ENCODE measurements around the gene C4orf54. TPM values are rescaled to one million over a fixed set of nuclear protein-coding genes. Genes with fewer than 3 reads are reported as not detected.
A peak's percentile ranks its signal among the peaks of the same experiment; 100 is the strongest.

The C4orf54 gene
- total RNA-seq, 2 donors from 2014 or later, result 0.08 TPM; not detected in 1

DNA sequence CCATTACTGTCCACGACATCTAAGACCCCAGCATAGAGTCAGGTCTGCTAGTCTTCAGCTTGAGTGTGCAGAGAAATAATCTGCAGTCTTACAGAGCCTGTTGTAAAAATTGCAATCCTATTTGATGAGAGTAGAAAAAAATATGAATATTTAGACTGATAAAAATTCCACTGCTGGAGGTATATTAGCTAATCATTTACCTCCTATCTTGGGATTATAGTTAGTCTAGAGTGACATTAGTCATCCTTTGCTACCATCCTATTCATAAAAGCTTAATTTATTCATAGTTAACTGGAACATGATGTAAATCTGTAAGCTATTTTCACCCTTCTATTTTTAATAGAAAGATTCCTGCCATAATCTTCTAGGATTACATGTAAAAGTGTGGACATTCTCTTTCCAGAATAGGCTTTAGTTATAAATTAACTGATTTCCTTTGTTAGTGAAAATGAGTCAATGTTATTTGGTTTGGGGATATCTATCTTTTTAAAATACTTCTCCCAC lies 26.7 kb downstream of the C4orf54 start:
- no peak for ATAC-seq
- DNase-seq, result no peak
- intact Hi-C loops (cut with DNase I, micrococcal nuclease), result no loop called here

DNA sequence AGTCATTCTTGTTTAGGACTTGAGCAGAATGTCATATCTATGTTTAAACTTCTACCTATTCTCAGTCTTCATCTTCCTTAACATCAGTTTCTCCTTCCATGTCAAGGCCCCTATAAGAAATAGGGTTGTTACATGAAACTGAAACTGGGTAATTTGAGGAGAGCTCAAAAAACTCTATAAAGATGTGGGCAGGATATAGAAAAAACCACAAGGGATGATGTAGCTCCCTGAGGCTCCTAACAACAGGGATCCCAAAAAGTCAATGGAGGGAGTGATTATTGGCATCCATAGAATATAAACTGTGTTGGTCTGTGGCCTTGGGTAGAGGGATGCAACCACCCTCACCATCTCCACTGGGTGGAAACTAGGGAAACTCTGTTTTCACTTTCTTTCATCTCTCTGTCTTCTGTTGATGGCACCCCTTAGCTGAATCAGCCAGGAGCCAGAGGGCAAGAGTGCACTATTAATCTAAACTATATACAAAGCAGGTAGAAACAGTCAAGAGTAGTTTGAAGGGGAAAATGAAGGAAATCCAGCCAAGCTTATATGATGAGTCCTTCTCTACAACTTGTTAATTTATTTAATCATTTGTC lies 27.6 kb downstream of the C4orf54 start:
- ATAC-seq, result no peak

DNA sequence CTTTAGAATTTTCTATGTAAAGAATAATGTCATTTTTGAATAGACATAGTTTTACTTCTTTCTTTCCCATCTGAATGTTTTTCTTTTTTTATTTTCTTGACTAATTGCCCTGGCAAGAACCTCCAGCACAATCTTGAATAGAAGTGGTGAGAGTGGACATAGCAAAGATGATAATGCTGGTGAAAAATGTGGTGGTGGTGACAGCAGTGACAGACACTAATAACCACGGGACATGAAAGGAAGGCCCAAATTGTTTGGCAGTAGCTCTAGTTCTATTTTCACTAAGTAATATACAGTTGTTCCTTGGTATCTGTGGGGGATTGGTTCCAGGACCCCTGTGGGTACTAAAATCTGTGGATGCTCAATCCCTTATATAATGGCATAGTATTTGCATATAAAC lies 29.6 kb downstream of the C4orf54 start:
- intact Hi-C loops (cut with DNase I, micrococcal nuclease), result no loop called here

More for the DNA sequence above, 27.6 kb downstream of the C4orf54 start:
- intact Hi-C loops (cut with DNase I, micrococcal nuclease), result no loop called here
- DNase-seq, result no peak

DNA sequence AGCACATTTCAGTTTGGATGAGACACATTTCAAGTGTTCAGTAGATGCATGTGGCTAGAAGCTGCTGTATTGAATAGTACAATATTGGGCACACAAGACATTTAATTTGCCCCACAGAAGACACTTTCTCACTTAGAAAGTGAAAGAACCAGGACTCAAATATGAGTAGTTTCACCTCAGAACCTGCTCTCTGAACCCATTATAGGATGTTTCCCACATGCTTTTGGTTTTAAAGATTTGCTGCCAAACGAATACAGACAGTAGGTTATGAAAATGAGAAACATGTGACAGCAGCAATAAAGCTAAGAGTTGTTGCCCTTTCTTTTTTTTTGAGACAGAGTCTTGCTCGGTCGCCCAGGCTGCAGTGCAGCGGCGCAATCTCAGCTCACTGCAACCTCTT lies 32.3 kb downstream of the C4orf54 start:
- ATAC-seq (no peak), DNase-seq (no peak)
- intact Hi-C loops (cut with DNase I, micrococcal nuclease), result no loop called here

More for the DNA sequence above, 29.6 kb downstream of the C4orf54 start:
- no peak for ATAC-seq
- DNase-seq, result no peak

DNA sequence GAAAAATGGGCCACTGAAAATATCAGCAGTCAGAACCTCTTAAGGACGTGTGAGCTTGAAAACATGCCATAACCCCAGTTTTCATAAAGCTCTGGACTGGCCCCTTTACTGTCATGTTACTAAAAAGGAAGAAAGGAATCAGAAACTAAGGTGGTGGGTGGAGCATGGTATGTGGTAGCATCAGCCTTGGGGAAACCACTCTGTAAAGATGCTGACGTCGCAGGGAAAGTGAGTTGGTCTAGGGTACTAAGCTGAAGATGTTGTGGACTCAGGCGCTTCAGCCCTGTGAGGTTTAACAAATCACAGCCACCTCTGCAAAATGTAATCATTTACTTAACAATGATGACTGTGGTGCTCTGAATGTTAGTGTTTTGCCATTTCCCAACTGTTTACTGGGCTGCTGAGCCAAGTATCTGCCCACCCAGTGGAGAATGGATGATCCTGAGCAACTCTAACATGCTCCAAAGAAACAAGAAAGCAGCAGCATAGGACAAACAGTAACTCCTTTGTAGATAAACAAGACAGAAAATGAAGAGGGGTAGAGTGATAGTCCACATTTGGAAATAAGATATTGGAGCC lies 33.4 kb downstream of the C4orf54 start:
- ATAC-seq, result no peak
- DNase-seq, result no peak
- intact Hi-C loops (cut with DNase I, micrococcal nuclease), result no loop called here

DNA sequence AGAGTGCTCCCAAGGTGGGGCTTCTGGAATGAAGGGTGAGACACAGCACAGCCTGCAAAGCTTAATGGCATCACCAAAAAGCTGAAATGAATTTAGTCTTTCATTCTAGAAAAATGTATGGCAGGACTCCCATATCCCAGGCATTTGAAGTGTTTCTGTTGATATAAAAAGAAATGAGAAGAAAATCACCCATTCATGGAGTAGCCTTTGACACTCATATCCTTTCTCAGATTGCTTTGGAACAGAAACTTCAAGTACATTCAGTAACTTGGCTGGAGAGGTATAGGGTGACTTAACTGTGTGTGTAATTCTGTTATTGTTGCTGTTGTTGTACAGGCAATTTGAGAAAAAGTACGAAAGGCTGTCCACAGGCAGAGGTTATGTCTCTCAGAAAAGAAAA lies 35.3 kb downstream of the C4orf54 start:
- DNase-seq (no peak), ATAC-seq (no peak)
- intact Hi-C loops (cut with DNase I, micrococcal nuclease), result no loop called here

DNA sequence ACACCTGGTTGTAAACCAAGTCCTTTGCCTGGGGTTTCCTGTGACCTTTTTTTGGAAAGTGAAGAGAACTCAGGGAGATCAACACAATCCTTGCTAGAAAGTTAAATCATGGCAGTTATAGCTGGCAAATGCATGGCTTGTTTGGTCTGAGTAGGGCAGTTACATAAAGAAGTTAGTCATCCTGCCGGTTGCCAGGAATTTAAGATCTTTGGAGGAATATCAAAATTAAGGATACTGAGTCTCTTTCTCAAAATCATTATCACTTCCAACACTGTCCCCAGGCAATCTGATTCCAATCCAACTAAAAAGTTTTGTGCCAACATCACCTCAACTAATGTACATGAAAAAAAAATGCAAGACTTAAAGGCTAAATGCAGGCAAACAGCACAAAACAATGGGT lies 40.3 kb downstream of the C4orf54 start:
- intact Hi-C loops (cut with DNase I, micrococcal nuclease), result no loop called here
- ATAC-seq (no peak), DNase-seq (no peak)

DNA sequence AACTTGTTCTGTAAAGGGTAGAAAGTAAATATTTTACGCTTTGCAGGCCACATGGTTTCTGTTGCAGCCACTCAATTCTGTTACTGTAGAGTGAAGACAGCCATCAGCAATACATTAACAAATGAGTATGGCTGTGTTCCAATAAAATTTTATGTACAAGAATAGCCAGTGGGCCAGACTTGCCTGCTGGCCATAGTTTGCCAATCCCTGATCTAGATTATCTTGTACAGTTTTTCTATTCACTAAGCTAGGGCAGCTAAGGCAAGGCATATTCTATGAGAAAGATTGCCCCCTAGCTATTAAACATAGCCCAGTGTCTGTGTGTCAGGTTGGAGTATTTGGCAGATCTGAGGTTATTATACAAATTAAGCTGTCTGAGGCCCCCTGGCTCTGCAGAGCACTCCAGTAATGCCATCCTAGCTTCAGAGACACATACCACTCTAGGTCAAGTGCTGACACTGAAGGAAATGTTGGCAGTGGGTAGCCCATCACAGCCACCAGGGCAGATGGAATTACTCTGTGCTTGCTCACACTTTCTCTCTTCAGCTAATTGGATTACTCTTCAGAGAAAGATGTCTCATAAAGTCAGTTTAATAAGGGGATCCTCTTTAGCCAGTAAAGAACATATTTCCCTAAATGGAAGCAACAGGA lies 42.3 kb downstream of the C4orf54 start:
- DNase-seq (no peak), ATAC-seq (peak; percentile 51)
- intact Hi-C loops (cut with DNase I, micrococcal nuclease), result no loop called here

DNA sequence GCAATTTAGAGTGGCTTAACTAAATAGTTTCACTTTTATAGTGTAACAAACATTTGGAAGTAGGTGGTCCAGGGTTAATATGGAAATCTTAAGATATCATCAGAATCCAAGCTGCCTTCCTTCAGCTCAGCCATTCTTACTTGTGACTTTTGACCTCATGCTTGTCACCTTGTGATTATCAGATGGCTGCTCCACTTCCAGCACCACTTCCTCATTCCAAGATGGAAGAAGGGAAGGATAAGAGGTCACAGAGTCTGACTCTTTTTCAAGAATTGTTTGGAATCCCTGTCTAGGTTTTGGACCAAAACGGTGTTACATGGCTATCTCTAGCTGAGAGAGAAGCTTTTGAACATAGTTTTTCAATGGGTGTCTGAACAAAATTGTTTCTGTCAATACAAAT lies 43.1 kb downstream of the C4orf54 start:
- intact Hi-C loops (cut with DNase I, micrococcal nuclease), result no loop called here
- DNase-seq (no peak), ATAC-seq (no peak)

DNA sequence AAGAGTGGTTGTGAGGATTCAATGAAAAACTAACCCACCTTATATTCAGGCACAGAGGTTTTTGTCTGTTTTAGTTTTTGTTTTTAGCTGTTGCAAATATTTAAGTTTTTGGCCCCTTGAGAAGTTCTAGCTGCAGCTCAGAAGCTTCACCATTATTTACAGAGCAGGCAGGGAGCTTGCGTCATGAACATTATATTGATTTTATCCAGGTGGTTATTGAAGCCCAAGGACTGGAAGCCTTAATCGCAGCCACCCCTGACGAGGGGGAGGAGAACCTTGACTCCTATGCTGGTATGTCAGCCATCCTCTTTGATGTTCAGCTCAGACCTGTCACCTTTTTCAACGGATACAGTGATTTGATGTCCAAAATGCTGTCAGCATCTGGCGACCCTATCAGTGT lies 44.9 kb downstream of the C4orf54 start:
- intact Hi-C loops (cut with DNase I, micrococcal nuclease), result no loop called here
- no peak for DNase-seq
- ATAC-seq, result no peak

DNA sequence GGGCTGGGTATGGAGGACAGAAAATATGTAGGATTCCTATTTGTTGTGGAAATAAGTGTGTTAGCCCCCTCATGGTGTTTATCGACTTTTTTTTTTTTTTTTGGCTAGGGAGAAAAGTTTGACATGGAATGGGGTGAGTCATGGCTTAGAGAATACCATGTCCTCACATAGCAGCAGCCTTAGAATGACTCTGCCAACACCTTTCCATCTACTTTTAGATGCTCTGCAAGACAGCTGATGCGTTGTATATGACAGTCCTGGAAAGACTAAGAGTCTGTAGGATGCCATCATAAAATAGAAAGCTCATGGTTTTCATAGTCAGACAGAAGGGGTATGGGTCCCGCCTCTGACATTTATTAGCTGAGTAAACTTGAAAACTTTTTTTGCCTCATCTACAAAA lies 45.3 kb downstream of the C4orf54 start:
- no peak for DNase-seq
- ATAC-seq, result no peak
- intact Hi-C loops (cut with DNase I, micrococcal nuclease), result no loop called here

DNA sequence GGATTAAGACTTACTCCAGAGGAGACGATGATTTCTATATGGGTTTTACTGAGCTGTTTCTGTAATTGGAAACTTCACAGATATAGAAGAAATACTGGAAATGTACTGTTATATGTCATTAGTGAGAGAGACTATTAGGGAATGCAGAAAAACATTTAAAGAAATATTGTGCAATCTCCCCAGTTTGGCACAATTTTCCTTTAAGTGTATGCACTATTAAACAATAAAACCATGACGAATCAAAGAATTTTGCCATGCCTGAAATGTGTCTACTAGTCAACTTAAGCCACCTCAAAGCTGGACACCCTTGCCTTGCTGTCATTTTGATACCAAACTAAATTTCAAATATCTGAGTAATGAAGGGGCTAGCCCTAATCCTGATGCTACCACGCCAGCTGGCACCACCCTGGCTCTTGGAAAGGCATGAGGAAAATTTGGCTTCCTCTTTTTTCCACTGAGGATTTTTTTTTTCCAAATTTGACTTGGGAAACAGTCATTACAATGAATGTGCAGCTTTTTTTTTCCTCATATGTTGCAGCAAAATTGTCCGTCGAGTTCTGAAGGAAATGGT lies 46.9 kb downstream of the C4orf54 start:
- no peak for ATAC-seq
- intact Hi-C loops (cut with DNase I, micrococcal nuclease), result no loop called here
- no peak for DNase-seq

DNA sequence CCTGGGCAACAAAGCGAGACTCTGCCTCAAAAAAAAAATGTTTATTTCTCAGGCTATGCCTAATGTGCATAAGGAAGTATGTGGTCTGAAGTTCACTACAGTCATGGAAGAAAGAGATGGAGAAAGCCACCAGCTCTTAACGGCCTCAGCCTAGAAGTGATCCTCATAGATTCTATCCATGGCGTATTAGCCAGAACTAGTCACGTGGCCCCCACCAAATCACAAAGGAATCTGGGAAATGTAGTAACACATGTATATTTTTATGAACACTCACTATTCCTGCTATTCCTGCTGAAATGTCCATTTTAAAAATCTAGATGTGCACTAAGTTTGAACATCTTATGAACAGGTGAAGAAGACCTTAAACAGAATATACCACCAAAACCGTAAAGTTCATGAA lies 49.2 kb downstream of the C4orf54 start:
- DNase-seq, result no peak
- no peak for ATAC-seq
- intact Hi-C loops (cut with DNase I, micrococcal nuclease), result no loop called here

Other genes starting within 250 kb of the C4orf54 start
- not detected for gene ADH7, start 222.5 kb downstream of the C4orf54 start, total RNA-seq
- not detected for gene C4orf17, start 146.8 kb downstream of the C4orf54 start, total RNA-seq
- gene TRMT10A, start 93.8 kb downstream of the C4orf54 start, total RNA-seq, result 1 to 10 TPM; 6.5 to 7.1 TPM
- 1 to 10 TPM in 1 of 2 donors, not detected in 1; 1.6 TPM for gene MTTP, start 83.0 kb downstream of the C4orf54 start, total RNA-seq
- 1 to 10 TPM; 2.0 to 3.4 TPM for gene DAPP1, start 159.0 kb upstream of the C4orf54 start, total RNA-seq
- 10 to 100 TPM; 51.2 to 70.9 TPM for gene LAMTOR3, start 236.6 kb upstream of the C4orf54 start, total RNA-seq